ENCODE data around the gene FBXL14. TPM values are rescaled to one million over a fixed set of nuclear protein-coding genes. Genes with fewer than 3 reads are reported as not detected.

Gene FBXL14
- total and polyA plus RNA-seq, 2 of the 13 experiments (the other 11 are each of a cell fraction or from before 2014, with no cell fraction given) = 7.0 to 7.4 TPM

DNA sequence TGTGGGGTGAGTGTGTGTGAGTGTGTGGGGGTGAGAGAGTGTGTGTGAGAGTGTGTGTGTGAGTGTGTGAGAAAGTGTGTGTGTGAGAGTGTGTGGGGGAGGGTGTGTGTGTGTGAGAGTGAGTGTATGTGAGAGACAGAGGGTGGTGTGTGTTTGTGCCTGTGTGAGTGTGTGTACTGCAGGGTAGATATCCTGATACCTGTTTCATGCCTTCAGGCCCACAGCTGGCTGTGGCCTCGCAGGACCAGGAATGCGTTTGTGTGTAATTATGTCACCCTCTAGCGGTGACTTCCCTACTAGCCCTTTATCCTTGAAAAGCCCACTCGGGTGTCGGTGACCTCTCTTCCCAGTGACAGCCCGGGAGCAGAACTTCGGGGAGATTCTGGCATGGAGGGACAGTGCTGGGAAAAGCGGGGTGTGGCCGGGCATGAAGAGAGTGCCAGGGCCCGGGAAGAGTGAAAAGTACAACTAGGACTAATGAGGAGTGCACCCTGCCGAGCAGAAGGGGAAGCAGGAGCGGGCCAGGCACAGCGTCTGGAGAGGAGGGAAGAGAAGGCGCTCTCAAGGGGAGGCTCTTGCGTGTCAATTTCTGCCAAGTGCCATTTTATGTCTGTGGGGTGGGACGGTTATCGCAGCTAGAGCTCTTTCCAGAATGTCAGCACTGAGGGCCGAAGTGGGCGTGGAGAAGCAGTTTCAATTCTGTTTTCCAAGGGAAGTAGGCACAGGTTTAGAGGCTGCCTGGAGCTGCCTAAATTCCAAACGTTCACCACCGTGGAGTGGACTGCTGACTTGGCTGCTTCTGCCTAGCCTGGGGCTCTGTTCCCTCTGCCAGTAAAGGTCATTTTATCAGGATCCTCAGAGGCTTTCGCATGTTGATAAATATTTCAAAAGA lies 11.0 kb upstream of the FBXL14 start (continued):
- TF ChIP-seq ZNF446 (CRISPR knock-in tag; IDR thresholded peaks at IDR 0.05) (no peak), MIER3 (CRISPR knock-in tag; IDR thresholded peaks at IDR 0.05; ENCODE audit: borderline replicate concordance) (no peak), GATAD2A (CRISPR knock-in tag; IDR thresholded peaks at IDR 0.05) (peak; percentile 58), ZNF30 (CRISPR knock-in tag; IDR thresholded peaks at IDR 0.05) (no peak), ZNF816 (CRISPR knock-in tag; IDR thresholded peaks at IDR 0.05; ENCODE audit: borderline replicate concordance) (no peak), POLR2G (IDR thresholded peaks at IDR 0.05; ENCODE audit: low read depth, low read length) (no peak), KAT2B (IDR thresholded peaks at IDR 0.05; ENCODE audit: borderline replicate concordance, low read depth, low read length) (no peak), RFX1 (IDR thresholded peaks at IDR 0.05) (no peak), ZBTB38 (CRISPR knock-in tag; IDR thresholded peaks at IDR 0.05) (no peak), CREB1 (IDR thresholded peaks at IDR 0.05) (no peak), CREB1 (CRISPR knock-in tag; IDR thresholded peaks at IDR 0.05) (no peak), SNRNP70 (IDR thresholded peaks at IDR 0.05; ENCODE audit: low read depth, low read length) (no peak), GFI1 (CRISPR knock-in tag; IDR thresholded peaks at IDR 0.05; ENCODE audit: borderline replicate concordance) (no peak), ZC3H13 (CRISPR knock-in tag; IDR thresholded peaks at IDR 0.05) (no peak), ZNF619 (CRISPR knock-in tag; IDR thresholded peaks at IDR 0.05) (0 out of 2 replicates have a peak, but pooled peaks have one; percentile 4), PCBP1 (IDR thresholded peaks at IDR 0.05; ENCODE audit: borderline replicate concordance, low read depth, low read length) (no peak), CEBPB (IDR thresholded peaks at IDR 0.05; ENCODE audit: borderline replicate concordance, low read depth, low read length) (no peak), ZSCAN31 (CRISPR knock-in tag; IDR thresholded peaks at IDR 0.05; ENCODE audit: low read depth) (no peak; the same call in 1 of the 2 replicates), ZBTB7B (CRISPR knock-in tag; IDR thresholded peaks at IDR 0.05) (peak; percentile 64; the same call in 1 of the 2 replicates), ZHX1 (CRISPR knock-in tag; IDR thresholded peaks at IDR 0.05; ENCODE audit: low read depth) (no peak), MEIS2 (CRISPR knock-in tag; IDR thresholded peaks at IDR 0.05) (no peak), BCL6 (CRISPR knock-in tag; IDR thresholded peaks at IDR 0.05) (peak; percentile 69), FLYWCH1 (CRISPR knock-in tag; IDR thresholded peaks at IDR 0.05) (no peak)
- TF ChIP-seq, protein P1, sequence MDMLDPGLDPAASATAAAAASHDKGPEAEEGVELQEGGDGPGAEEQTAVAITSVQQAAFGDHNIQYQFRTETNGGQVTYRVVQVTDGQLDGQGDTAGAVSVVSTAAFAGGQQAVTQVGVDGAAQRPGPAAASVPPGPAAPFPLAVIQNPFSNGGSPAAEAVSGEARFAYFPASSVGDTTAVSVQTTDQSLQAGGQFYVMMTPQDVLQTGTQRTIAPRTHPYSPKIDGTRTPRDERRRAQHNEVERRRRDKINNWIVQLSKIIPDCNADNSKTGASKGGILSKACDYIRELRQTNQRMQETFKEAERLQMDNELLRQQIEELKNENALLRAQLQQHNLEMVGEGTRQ (IDR thresholded peaks at IDR 0.05; ENCODE audit: low read depth, low read length) = no peak
- TF ChIP-seq, protein P1 (CRISPR knock-in tag; IDR thresholded peaks at IDR 0.05; ENCODE audit: borderline replicate concordance) = no peak
- TF ChIP-seq, protein P2, sequence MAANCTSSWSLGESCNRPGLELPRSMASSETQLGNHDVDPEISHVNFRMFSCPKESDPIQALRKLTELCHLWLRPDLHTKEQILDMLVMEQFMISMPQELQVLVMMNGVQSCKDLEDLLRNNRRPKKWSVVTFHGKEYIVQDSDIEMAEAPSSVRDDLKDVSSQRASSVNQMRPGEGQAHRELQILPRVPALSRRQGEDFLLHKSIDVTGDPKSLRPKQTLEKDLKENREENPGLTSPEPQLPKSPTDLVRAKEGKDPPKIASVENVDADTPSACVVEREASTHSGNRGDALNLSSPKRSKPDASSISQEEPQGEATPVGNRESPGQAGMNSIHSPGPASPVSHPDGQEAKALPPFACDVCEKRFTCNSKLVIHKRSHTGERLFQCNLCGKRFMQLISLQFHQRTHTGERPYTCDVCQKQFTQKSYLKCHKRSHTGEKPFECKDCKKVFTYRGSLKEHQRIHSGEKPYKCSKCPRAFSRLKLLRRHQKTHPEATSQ (CRISPR knock-in tag; IDR thresholded peaks at IDR 0.05; ENCODE audit: borderline replicate concordance) = no peak

All from HepG2 (cell line).